Ovary (tissue), 3 donors: Measurements from ENCODE around the gene RPAP2.

ENCODE experiments used
- EP300 ChIP-seq: sonication (generic); formaldehyde crosslinking; IDR thresholded peaks from one replicate; pipeline ENCODE4 v1.6.1; 2017; ENCODE audit warnings: antibody characterized with exemption
- POLR2A ChIP-seq: fragments of 450-650 bp; IDR thresholded peaks from one replicate; pipeline ENCODE4 v1.6.1; 2017; ENCODE audit warnings: antibody characterized with exemption, mild to moderate bottlenecking, moderate library complexity
- TF ChIP-seq, protein P1 (sequence below), 3 donors: fragments of 450-650 bp in 2 of 3; fragments of 200-600 bp in 1 of 3; IDR thresholded peaks; one replicate each; pipeline versions ENCODE4 v1.5.1 to v1.8.0; 2016 to 2022; ENCODE audit warnings: antibody characterized with exemption in 3 of 3, mild to moderate bottlenecking in 1 of 3
- donor health status: DM: no; HTN: no; CAD: no.

- TF ChIP-seq POLR2A (no peak), EP300 (no peak)
- TF ChIP-seq, protein P1, sequence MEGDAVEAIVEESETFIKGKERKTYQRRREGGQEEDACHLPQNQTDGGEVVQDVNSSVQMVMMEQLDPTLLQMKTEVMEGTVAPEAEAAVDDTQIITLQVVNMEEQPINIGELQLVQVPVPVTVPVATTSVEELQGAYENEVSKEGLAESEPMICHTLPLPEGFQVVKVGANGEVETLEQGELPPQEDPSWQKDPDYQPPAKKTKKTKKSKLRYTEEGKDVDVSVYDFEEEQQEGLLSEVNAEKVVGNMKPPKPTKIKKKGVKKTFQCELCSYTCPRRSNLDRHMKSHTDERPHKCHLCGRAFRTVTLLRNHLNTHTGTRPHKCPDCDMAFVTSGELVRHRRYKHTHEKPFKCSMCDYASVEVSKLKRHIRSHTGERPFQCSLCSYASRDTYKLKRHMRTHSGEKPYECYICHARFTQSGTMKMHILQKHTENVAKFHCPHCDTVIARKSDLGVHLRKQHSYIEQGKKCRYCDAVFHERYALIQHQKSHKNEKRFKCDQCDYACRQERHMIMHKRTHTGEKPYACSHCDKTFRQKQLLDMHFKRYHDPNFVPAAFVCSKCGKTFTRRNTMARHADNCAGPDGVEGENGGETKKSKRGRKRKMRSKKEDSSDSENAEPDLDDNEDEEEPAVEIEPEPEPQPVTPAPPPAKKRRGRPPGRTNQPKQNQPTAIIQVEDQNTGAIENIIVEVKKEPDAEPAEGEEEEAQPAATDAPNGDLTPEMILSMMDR (IDR thresholded peaks at IDR 0.05), result no peak
Observed at GRCh38 chr1:92262516-92262915, 36.3 kb upstream of the RPAP2 start.
